ENCODE results near the gene COX17.

DNA sequence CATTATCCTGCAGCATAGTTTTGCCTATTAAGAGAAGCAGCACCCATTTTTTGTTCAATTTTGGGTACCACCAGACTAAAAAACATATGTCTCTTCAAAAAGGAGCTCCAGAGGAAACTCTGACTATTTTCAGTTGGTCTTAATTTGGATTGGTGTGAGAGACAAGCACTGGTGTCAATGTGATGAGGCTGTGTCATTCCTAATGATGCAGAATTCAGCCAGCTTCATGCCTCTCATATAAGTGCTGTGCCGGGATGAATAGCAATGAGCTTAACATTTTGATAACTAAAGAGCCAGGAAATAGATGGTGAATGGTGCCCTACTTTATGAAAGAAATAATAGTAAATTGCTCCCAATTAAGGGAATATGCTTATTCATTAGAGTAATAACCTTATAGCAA is 32.7 kb downstream of the COX17 start:
- TF ChIP-seq NKX3-1 (CRISPR knock-in tag; IDR thresholded peaks at IDR 0.05) (no peak), POLR2A (IDR thresholded peaks at IDR 0.05; ENCODE audit: insufficient read depth in 1 of 2, low read depth in 2 of 2, low read length in 2 of 2) (no peak), JUN (CRISPR knock-in tag; IDR thresholded peaks at IDR 0.05) (no peak), CTCF (CRISPR knock-in tag; IDR thresholded peaks at IDR 0.05) (no peak), GABPB1 (CRISPR knock-in tag; IDR thresholded peaks at IDR 0.05) (no peak), SRSF1 (optimal IDR thresholded peaks at IDR 0.05; ENCODE audit: low read depth, low read length) (no peak), KDM1A (CRISPR knock-in tag; IDR thresholded peaks at IDR 0.05) (no peak), ZBTB49 (CRISPR knock-in tag; IDR thresholded peaks at IDR 0.05; ENCODE audit: borderline replicate concordance) (no peak), DPF2 (CRISPR knock-in tag; IDR thresholded peaks at IDR 0.05; ENCODE audit: borderline replicate concordance, low read depth) (no peak)
- TF ChIP-seq, protein P1, sequence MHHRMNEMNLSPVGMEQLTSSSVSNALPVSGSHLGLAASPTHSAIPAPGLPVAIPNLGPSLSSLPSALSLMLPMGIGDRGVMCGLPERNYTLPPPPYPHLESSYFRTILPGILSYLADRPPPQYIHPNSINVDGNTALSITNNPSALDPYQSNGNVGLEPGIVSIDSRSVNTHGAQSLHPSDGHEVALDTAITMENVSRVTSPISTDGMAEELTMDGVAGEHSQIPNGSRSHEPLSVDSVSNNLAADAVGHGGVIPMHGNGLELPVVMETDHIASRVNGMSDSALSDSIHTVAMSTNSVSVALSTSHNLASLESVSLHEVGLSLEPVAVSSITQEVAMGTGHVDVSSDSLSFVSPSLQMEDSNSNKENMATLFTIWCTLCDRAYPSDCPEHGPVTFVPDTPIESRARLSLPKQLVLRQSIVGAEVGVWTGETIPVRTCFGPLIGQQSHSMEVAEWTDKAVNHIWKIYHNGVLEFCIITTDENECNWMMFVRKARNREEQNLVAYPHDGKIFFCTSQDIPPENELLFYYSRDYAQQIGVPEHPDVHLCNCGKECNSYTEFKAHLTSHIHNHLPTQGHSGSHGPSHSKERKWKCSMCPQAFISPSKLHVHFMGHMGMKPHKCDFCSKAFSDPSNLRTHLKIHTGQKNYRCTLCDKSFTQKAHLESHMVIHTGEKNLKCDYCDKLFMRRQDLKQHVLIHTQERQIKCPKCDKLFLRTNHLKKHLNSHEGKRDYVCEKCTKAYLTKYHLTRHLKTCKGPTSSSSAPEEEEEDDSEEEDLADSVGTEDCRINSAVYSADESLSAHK (CRISPR knock-in tag; IDR thresholded peaks at IDR 0.05; ENCODE audit: borderline replicate concordance): no peak
- TF ChIP-seq, protein P2, sequence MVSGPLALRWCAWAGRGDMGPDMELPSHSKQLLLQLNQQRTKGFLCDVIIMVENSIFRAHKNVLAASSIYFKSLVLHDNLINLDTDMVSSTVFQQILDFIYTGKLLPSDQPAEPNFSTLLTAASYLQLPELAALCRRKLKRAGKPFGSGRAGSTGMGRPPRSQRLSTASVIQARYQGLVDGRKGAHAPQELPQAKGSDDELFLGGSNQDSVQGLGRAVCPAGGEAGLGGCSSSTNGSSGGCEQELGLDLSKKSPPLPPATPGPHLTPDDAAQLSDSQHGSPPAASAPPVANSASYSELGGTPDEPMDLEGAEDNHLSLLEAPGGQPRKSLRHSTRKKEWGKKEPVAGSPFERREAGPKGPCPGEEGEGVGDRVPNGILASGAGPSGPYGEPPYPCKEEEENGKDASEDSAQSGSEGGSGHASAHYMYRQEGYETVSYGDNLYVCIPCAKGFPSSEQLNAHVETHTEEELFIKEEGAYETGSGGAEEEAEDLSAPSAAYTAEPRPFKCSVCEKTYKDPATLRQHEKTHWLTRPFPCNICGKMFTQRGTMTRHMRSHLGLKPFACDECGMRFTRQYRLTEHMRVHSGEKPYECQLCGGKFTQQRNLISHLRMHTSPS (CRISPR knock-in tag; IDR thresholded peaks at IDR 0.05; ENCODE audit: low read depth): no peak
